ENCODE measurements around the gene TCIRG1.

TCIRG1 gene

GRCh38 chr11:68016904-68017817, 21.7 kb upstream of the TCIRG1 start:
- DNase-seq (ENCODE audit: low spot score), result no peak

DNA sequence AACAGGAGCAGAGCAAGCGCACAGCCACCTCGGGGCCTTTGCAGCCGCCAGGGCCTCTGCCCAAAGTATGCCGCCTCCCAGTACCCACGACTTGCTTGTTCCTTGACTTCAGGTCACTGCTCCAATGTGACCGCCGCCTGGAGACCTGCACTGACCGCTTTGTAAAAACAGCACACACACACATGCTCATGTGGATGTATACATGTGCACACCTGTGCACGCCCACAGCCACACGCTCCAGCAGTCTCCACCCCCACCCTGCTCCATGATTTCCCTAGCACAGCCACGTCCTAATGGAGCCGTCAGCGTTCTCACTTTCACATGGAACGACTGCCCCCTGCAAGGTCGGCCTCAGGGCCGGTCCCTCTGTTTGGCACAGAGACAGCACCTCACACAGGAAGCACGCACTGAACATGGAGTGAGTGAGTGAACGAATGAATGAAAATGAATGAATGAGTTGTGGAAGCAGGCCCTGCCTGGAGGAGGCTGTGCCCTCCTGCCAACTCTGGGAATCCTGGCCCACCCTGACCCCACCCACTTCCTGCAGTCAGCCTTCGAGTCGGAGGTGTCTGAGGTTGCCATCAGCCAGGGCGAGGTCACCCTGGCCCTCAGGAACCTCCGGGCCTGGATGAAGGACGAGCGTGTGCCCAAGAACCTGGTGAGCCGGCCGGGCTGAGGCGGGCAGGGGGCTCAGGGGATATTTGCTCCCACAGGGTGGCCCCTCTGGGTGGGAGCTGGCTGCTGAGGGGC, 20.7 kb upstream of the TCIRG1 start:
- no peak for DNase-seq (ENCODE audit: low spot score)

- DNase-seq (ENCODE audit: low spot score), result no peak
Measured at GRCh38 chr11:68018730-68019190, 20.1 kb upstream of the TCIRG1 start.

DNA sequence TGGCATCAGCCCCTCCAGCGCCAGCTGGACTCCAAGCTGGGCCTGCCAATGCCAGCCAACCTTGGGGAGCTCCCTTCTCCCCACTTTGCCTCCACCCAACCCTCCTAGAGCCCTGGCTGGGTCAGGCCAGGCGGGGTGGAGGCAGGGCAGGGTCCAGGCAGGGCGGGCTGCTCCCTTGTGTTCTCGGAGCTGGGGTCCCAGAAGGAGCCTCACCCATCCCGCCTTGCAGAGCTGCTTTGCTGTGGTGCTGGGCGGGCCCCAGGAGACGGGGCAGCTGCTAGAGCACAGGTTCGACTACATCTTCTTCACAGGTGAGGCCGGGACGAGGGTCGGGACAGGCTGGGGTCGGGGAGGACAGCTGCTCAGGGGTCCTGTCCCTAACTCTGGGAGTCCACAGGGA, 19.3 kb upstream of the TCIRG1 start:
- no peak for DNase-seq (ENCODE audit: low spot score)

DNA sequence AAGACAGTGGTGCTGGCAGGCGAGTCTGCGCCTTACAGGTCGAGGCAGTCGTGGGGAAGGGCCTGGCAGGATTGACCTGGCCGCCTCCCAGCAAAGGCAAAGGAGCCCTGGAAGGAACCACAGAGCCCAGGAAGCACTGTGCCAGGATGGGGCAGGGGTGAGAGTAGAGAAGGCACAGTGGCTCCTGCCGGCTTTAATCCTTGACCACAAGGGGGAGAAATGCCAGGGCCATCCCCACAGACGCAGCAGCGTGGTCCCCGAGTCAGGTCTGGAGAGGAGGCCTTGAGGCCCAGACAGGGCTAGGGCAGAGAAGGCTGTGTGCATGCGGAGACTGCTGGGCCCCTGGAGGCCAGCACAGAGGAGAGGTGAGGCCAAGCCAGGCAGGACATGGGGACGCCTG, 18.2 kb upstream of the TCIRG1 start:
- no peak for DNase-seq (ENCODE audit: low spot score)

- no peak for DNase-seq (ENCODE audit: low spot score)
Measured at GRCh38 chr11:68021167-68021787, 17.5 kb upstream of the TCIRG1 start.

DNA sequence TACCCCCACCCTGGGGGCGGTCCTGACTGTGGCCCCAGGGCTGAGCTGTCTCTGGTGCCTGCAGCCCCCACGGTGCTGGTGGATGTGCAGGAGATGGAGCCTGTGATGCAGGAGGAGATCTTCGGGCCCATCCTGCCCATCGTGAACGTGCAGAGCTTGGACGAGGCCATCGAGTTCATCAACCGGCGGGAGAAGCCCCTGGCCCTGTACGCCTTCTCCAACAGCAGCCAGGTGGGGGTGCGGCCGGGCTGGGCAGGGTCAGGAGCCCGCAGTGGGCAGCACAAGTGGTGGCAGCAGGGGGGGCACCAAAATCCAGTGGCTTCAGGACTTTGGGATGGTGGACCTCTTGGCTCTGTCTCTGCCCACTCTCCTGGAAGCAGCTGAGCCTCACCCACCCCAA, 16.3 kb upstream of the TCIRG1 start:
- DNase-seq (ENCODE audit: low spot score), result no peak

DNA sequence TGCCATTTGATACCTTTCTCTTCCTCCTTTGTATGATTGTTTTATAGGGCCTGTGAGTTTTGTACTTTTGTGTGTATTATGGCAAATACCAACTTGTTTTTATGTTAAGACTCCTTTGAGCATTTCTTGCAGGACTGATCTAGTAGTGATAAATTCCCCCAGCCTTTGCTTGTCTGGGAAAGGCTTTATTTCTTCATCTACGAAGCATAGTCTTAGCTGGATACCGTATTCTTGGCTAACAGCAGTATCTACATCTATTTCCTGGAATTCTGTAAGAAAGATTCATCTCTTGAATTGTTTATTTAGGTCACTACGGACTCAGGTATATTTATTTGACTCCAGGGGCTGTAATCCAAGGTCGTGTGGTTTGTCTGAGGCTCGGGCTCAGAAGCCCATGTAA, 14.3 kb upstream of the TCIRG1 start:
- no peak for DNase-seq (ENCODE audit: low spot score)

DNA sequence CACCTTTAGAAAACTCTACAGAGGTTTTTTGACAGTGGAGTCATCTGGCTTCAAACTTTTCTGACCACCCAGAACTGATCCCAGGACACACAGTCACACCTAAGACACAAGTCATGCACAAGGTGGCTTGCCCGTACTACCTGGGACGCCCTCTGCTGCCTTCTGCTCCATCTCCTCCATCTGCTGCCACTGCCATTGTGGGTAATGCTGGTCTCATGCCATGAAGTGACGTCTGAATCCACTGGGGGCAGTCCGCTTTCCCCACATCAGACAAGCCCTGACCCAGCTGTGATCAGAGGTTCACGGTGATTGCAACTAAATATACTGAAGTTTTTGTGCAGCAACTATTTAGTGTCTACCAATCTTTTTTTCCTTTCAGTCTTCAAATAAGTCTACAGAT, 13.8 kb upstream of the TCIRG1 start:
- peak; percentile 31 for DNase-seq (ENCODE audit: low spot score)

GRCh38 chr11:68026391-68027105, 12.3 kb upstream of the TCIRG1 start:
- no peak for DNase-seq (ENCODE audit: low spot score)

DNA sequence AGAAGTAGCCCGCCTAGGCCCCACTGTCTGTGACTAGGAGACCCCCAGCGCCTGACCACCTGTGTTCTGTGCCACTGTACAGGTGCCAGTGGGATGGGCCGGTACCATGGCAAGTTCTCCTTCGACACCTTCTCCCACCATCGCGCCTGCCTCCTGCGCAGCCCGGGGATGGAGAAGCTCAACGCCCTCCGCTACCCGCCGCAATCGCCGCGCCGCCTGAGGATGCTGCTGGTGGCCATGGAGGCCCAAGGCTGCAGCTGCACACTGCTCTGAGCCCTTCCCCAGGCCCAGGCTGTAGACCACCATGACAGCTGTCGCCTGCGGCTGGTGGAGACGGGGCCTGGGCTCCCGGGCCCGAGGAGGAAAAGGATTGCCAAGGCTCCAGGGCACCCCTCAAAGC, 11.2 kb upstream of the TCIRG1 start:
- no peak for DNase-seq (ENCODE audit: low spot score)

GRCh38 chr11:68028802-68029545, 9.9 kb upstream of the TCIRG1 start:
- no peak for DNase-seq (ENCODE audit: low spot score)

DNA sequence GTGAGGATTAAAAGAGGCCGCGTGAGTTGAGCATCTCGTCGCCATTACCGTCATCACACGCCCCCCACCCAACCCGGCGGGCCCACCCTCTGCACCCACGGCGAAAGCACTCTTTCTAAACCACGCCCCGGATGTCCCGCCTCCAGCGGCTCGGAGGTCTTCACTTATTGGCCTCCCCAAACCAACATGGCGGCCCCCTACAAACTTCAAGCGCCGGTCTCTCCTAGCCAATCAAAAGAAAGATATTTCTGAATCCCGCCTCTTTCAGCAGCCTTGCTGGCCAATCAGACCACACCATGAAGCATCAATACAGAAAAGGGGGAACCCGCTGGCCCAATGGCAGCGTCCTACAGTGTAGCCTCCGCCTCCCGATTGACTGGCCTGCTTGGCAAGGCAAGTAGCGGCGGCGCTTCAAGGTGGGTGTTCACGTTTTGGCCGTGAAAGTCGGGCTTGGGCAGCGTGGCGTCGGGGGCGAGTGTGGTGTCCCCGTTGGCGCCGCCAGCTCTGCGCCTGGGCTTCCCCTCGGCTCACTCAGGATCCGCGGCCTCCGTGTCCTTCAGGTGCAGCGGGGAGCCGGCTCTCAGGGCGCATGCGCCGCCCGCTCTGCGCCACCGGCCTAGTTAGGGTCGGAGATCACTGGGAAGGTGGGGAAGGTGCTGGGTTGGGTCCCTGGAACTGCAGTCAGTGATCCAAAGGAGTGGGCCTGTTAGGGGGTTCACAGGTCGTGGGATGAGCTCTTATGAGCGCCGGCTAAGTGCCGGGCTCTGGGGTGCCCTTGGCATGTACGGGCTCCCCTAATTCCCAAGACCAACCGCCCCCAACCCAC, 8.3 kb upstream of the TCIRG1 start, which contains the start of gene NDUFS8:
Gene NDUFS8, plus strand, starts transcription at position 364 of the 826 bp plus-strand sequence. CDS start 1,471 bp downstream, outside the sequence.
- DNase-seq (ENCODE audit: low spot score), result peak; percentile 99

DNA sequence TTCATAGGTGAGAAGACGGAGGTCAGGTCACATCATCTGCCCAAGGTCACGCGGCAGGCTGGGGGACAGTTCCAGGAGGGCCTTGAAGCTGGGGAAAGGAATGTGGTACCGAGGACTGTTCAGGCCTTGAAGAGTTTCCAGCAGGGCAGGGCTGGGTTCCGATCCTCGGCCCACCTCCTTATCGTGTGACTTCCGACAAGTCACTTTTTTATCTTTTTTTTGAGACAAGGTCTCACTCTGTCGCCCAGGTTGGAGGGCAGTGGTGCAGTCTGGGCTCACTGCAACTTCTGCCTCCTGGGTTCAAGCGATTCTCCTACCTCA, 7.7 kb upstream of the TCIRG1 start:
- DNase-seq (ENCODE audit: low spot score), result peak; percentile 50

DNA sequence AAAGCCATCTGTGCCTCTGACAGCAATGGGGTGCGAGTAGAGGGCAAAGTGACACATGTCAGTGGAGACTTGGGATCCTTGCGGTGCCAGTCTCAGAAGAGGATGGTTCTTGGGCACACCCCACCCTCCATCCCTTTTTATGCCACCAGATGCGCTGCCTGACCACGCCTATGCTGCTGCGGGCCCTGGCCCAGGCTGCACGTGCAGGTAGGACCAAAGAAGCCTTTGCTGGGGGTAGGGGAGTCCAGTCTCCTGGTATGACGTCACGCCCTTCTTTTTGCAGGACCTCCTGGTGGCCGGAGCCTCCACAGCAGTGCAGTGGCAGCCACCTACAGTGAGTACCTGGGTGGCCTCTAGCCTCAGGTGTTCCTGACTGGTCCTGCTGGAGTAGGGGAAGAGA, 6.8 kb upstream of the TCIRG1 start:
- DNase-seq (ENCODE audit: low spot score), result no peak

DNA sequence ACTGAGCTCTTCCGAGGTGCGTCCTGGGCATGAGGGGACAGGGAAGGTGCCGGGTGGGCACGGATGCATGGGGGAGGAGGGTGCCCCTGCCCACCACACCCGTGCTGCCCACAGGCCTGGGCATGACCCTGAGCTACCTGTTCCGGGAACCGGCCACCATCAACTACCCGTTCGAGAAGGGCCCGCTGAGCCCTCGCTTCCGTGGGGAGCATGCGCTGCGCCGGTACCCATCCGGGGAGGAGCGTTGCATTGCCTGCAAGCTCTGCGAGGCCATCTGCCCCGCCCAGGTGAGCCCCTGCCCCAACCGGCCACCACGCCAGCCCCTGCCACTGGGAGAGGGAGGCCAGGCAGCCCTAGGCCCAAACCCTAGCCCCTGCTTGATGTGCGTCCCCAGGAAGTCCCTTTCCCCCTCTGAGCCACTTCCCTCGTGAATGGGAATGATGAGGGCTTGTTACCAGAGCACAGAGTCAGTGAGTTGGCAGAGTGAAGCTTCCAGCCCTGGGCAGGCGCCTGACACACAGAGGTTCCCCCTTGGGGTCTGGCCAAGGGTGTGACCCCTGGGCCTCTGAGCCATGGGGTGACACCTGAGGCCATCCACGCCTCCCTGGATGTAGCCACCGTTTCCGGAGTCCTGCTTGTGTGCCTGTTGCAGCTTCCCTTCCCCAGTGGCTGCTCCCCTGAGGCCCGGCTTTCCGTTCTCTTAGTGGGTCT, 5.7 kb upstream of the TCIRG1 start:
- DNase-seq (ENCODE audit: low spot score), result no peak

DNA sequence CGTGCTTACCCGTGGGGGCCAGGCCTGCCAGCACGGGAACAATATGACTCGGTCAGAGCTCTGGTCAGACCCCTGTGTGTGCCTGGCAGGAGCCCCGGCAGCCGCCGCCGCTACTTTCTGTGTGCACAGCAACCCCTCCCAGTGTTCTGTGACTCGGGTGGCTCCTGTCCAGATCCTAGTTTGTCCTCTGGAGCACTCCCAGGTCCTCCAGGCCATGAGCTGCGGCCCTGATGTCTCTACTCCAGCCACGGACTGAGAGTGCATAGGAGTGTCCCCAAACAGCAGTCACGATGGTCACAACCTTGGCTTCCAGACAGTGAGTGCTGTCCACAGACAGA, 5.1 kb upstream of the TCIRG1 start:
- DNase-seq (ENCODE audit: low spot score), result no peak

DNA sequence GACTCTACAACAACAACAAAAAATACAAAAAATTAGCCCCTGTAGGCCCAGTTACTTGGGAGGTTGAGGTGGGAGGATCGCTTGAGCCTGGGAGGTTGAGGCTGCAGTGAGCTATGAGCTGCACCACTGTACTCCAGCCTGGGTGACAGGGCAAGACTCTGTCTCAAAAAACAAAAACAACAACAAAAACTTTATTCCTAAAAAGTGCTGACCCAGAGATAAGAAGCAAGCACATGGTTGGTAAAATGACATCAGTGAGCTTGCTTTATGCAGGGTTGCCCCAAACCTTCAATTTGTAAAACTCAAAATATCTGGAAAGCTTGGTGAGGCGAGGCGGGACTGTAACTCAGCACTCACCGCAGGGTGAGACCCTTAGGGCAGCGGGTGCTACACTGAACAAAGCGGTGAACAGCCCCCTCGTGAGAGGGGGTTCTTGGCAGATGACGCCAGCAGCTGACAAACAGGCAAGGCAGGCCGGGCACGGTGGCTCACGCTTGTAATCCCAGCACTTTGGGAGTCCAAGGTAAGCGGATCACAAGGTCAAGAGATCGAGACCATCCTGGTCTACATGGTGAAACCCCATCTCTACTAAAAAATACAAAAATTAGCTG, 3.5 kb upstream of the TCIRG1 start:
- DNase-seq (ENCODE audit: low spot score), result no peak

DNA sequence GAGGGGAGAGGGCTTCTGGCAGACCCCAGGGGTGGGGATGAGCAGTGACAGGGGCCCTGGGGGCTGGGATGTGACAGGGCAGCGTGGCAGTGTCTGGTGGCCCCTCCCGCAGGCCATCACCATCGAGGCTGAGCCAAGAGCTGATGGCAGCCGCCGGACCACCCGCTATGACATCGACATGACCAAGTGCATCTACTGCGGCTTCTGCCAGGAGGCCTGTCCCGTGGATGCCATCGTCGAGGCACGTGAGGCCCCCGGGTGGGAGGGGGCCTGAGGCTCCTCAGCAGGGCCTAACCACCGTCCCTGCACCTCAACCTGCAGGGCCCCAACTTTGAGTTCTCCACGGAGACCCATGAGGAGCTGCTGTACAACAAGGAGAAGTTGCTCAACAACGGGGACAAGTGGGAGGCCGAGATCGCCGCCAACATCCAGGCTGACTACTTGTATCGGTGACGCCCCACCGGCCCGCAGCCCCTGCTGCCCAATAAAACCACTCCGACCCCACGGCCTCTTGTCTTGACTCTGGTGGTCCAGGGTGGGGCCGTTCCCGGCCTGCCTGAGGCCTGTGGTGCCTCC, 2.6 kb upstream of the TCIRG1 start:
- no peak for DNase-seq (ENCODE audit: low spot score)

All from hematopoietic multipotent progenitor cell treated with erythropoietin and hydrocortisone succinate and interleukin-3 and kit ligand, for 17 days (in vitro differentiated cells).